Body of pancreas (tissue), 4 donors: Measurements from ENCODE around the gene CHRNA10.

ENCODE experiments used
- CTCF ChIP-seq, 7 experiments: fragments of 450-650 bp in 4 of 7; fragments of 200-600 bp in 3 of 7; sonication (generic) in 3 of 7; IDR thresholded peaks; one replicate each; pipeline ENCODE4 v1.5.1; 2016 to 2019; ENCODE audit warnings: antibody characterized with exemption in 7 of 7
- POLR2A ChIP-seq, 3 donors: fragments of 450-650 bp; IDR thresholded peaks; one replicate each; pipeline ENCODE4 v1.6.1; 2016; ENCODE audit warnings: antibody characterized with exemption in 3 of 3, mild to moderate bottlenecking in 2 of 3

GRCh38 chr11:3709977-3710376 is 38.8 kb upstream of the CHRNA10 start:
- no peak for TF ChIP-seq POLR2A (IDR thresholded peaks at IDR 0.05)
- TF ChIP-seq CTCF (IDR thresholded peaks at IDR 0.05), result no peak
